ENCODE data around the gene LGALS9B.
"Not testable (repeated sequence)": the region's sequence is repeated elsewhere in the genome, so short reads cannot be mapped to it uniquely, and the experiment has no call there.

GRCh38 chr17:20513539-20513938, 46.2 kb upstream of the LGALS9B start:
- TF ChIP-seq POLR2A, CTCF, POLR2AphosphoS5, EP300 (IDR thresholded peaks at IDR 0.05): not testable (repeated sequence)

All from stomach (tissue), 4 donors.